B cell (primary cell): ENCODE measurements around the gene CFTR. TPM values are rescaled to one million over a fixed set of nuclear protein-coding genes. Genes with fewer than 3 reads are reported as not detected.

Source experiments
- ATAC-seq: fragments of 200-7000 bp; cut with Tn5 transposase; one replicate; pipeline ENCODE4 v1.10.0; 2021; ENCODE audit warnings: low read depth, mild to moderate bottlenecking, moderate number of reproducible peaks, moderate library complexity
- CTCF ChIA-PET: fragments of 350-600 bp; sonication (Branson Sonifier 250); formaldehyde crosslinking; loops from one replicate; lab custom pipeline; 2021; ENCODE audit warnings: antibody characterized with exemption, inconsistent platforms; lab: Charles Lee
- POLR2A ChIA-PET: fragments of 350-600 bp; sonication (Branson Sonifier 250); formaldehyde crosslinking; loops from one replicate; lab custom pipeline; 2021; ENCODE audit warnings: antibody characterized with exemption; lab: Charles Lee
- DNase-seq: peaks from one replicate; pipeline ENCODE4 v3.0.0; 2013
- H2AFZ ChIP-seq: 2 replicates; pipeline ENCODE4 v1.6.1; 2012; ENCODE audit warnings: mild to moderate bottlenecking, low read depth, low read length; ENCODE audit not compliant: insufficient read depth, poor library complexity, severe bottlenecking
- H3K27ac ChIP-seq, 2 donors: 1 replicate in 1 of 2; 2 replicates in 1 of 2; pipeline ENCODE4 v1.5.1; 2012 to 2013; ENCODE audit warnings: low read length in 2 of 2, mild to moderate bottlenecking in 2 of 2, moderate library complexity in 1 of 2
- H3K27me3 ChIP-seq, 4 experiments: fragments of 200-600 bp in 1 of 4; sonication (generic) in 1 of 4; replicated peaks in 1 of 4; 1 replicate in 2 of 4; 2 replicates in 2 of 4; pipeline versions ENCODE4 v1.6.1 to v1.7.0; 2013 to 2016; ENCODE audit warnings: low read length in 3 of 4, mild to moderate bottlenecking in 2 of 4, mixed read lengths in 1 of 4, moderate library complexity in 1 of 4; ENCODE audit not compliant: insufficient read depth in 4 of 4, control insufficient read depth in 3 of 4; ENCODE audit errors: control extremely low read depth in 1 of 4
- H3K36me3 ChIP-seq, 2 experiments: replicated peaks in 1 of 2; 1 replicate in 1 of 2; 2 replicates in 1 of 2; pipeline versions ENCODE4 v1.6.1 to v1.7.1; 2013; ENCODE audit warnings: low read length in 1 of 2; ENCODE audit not compliant: insufficient read depth in 2 of 2, control insufficient read depth in 1 of 2; ENCODE audit errors: control extremely low read depth in 1 of 2, extremely low read depth in 1 of 2
- H3K4me1 ChIP-seq, 2 donors: fragments of 200-600 bp in 1 of 2; sonication (generic) in 1 of 2; 1 replicate in 1 of 2; 2 replicates in 1 of 2; pipeline versions ENCODE4 v1.5.1 to v1.6.1; 2013 to 2017; ENCODE audit warnings: low read length in 2 of 2; ENCODE audit not compliant: control insufficient read depth in 2 of 2, insufficient read depth in 2 of 2
- H3K4me2 ChIP-seq: replicated peaks from 2 replicates; pipeline ENCODE3; 2012; ENCODE audit warnings: mild to moderate bottlenecking, low read depth, low read length; ENCODE audit not compliant: poor library complexity, severe bottlenecking
- H3K4me3 ChIP-seq, 5 experiments: fragments of 200-600 bp in 1 of 5; sonication (generic) in 1 of 5; 1 replicate in 3 of 5; 2 replicates in 2 of 5; pipeline versions ENCODE4 v1.5.1 to v1.7.0; 2011 to 2016; ENCODE audit warnings: low read length in 4 of 5, mild to moderate bottlenecking in 4 of 5, low read depth in 2 of 5, control low read depth in 1 of 5, moderate library complexity in 1 of 5; ENCODE audit not compliant: insufficient read depth in 1 of 5; ENCODE audit errors: control extremely low read depth in 1 of 5, extremely low read depth in 1 of 5
- H3K79me2 ChIP-seq: fragments of 200-600 bp; sonication (generic); one replicate; pipeline ENCODE4 v1.6.0; 2016; ENCODE audit warnings: low read length; ENCODE audit not compliant: control insufficient read depth, insufficient read depth
- H3K9ac ChIP-seq: fragments of 200-600 bp; sonication (generic); 2 replicates; pipeline ENCODE4 v1.6.1; 2017; ENCODE audit warnings: mild to moderate bottlenecking, low read length, moderate library complexity
- H3K9me3 ChIP-seq, 3 donors: one replicate each; pipeline versions ENCODE4 v1.6.1 to v1.7.1; 2013; ENCODE audit warnings: low read length in 2 of 3; ENCODE audit not compliant: control insufficient read depth in 2 of 3, insufficient read depth in 1 of 3; ENCODE audit errors: control extremely low read depth in 1 of 3
- H4K20me1 ChIP-seq: 2 replicates; pipeline ENCODE4 v1.6.0; 2012; ENCODE audit warnings: mild to moderate bottlenecking, low read length; ENCODE audit not compliant: insufficient read depth, control insufficient read depth, poor library complexity, severe bottlenecking
- H3K27ac Mint-ChIP-seq: one replicate; pipeline ENCODE4 v1.8.0; 2021; ENCODE audit warnings: mixed read lengths
- H3K27me3 Mint-ChIP-seq: one replicate; pipeline ENCODE4 v1.8.0; 2021; ENCODE audit warnings: mixed read lengths
- H3K4me1 Mint-ChIP-seq: one replicate; pipeline ENCODE4 v1.8.0; 2021; ENCODE audit warnings: mixed read lengths
- H3K4me3 Mint-ChIP-seq: one replicate; pipeline ENCODE4 v1.8.0; 2021; ENCODE audit warnings: mixed read lengths
- H3K9me3 Mint-ChIP-seq: one replicate; pipeline ENCODE4 v1.8.0; 2022; ENCODE audit warnings: mixed read lengths; ENCODE audit not compliant: insufficient read depth
- EZH2 ChIP-seq: IDR thresholded peaks from 2 replicates; pipeline ENCODE4 v1.6.1; 2012; ENCODE audit warnings: borderline replicate concordance, low read depth, mild to moderate bottlenecking, moderate library complexity, low read length; ENCODE audit not compliant: insufficient read depth, poor library complexity, severe bottlenecking
- WGBS: methylation state at CpG from one replicate; pipeline ENCODE4 v1.1.5; 2013; ENCODE audit warnings: missing lambda C conversion rate; ENCODE audit not compliant: insufficient coverage; 5-methylcytosine and 5-hydroxymethylcytosine counted together
- intact Hi-C: fragments of 100-400 bp; cut with micrococcal nuclease; formaldehyde crosslinking; loops from one replicate; pipeline ENCODE4 v1.10.0; 2022
- polyA plus RNA-seq: library from polyadenylated mRNA; depleted of rRNA; stranded (reverse); fragments of >200 nt; gene quantifications from 2 replicates; pipeline ENCODE4 v1.2.3, GENCODE V29; 2012
- total RNA-seq, 2 donors: library from RNA; stranded (reverse); fragments of 120-200 nt in 1 of 2; gene quantifications; 1 replicate in 1 of 2; 2 replicates in 1 of 2; pipeline versions ENCODE4 v1.2.3 to v1.2.4, GENCODE V29; 2013 to 2022
- TF ChIP-seq, protein P1 (sequence below): fragments of 200-600 bp; IDR thresholded peaks from one replicate; pipeline ENCODE4 v1.8.0; 2022; ENCODE audit warnings: antibody characterized with exemption, mild to moderate bottlenecking

CFTR gene
- total and polyA plus RNA-seq, 2 donors (not counting 1 experiment from before 2014, with no cell fraction given): not detected

DNA sequence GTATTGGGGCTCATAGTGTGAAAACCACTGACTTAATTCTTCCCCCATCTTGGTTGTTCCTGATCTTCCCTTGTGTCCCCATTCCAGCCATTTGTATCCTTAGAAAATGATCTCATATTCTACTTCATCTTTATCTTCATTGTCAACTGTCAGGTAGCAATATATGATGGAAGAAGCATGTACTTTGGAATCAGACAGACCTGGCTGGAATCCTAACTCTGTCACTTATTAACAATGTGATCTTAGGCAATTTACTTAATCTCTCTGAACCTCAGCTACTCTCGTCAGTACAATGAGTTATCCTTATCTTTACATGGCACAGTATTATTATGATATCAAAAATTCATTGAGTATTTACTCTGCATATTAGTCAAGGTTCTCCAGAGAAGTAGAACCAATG is 10.1 kb downstream of the CFTR start:
- no peak overlapping the region for H3K4me3 Mint-ChIP-seq
- no peaks in the 10 kb centered on the region for H3K9me3 Mint-ChIP-seq
- no peaks in the 10 kb centered on the region for H3K36me3 ChIP-seq
- CTCF ChIA-PET: no interaction called here
- H3K4me1 ChIP-seq: no peaks in the 10 kb centered on the region
- no peaks in the 10 kb centered on the region for H3K79me2 ChIP-seq
- H3K4me1 Mint-ChIP-seq: no peaks in the 10 kb centered on the region
- TF ChIP-seq, protein P1, sequence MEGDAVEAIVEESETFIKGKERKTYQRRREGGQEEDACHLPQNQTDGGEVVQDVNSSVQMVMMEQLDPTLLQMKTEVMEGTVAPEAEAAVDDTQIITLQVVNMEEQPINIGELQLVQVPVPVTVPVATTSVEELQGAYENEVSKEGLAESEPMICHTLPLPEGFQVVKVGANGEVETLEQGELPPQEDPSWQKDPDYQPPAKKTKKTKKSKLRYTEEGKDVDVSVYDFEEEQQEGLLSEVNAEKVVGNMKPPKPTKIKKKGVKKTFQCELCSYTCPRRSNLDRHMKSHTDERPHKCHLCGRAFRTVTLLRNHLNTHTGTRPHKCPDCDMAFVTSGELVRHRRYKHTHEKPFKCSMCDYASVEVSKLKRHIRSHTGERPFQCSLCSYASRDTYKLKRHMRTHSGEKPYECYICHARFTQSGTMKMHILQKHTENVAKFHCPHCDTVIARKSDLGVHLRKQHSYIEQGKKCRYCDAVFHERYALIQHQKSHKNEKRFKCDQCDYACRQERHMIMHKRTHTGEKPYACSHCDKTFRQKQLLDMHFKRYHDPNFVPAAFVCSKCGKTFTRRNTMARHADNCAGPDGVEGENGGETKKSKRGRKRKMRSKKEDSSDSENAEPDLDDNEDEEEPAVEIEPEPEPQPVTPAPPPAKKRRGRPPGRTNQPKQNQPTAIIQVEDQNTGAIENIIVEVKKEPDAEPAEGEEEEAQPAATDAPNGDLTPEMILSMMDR: no peak
- no peak for TF ChIP-seq EZH2
- no peak overlapping the region for H3K27ac ChIP-seq
- ATAC-seq (no peak), DNase-seq (no peak)
- no peaks in the 10 kb centered on the region for H3K27me3 Mint-ChIP-seq
- no peak overlapping the region for H3K27ac Mint-ChIP-seq
- WGBS: no CpG with 5 or more reads among the region's 1 CpG
- H3K9ac ChIP-seq: no peak overlapping the region
- no peak overlapping the region for H3K4me3 ChIP-seq
- H3K9me3 ChIP-seq: no peaks in the 10 kb centered on the region
- H3K4me2 ChIP-seq: no peak overlapping the region
- POLR2A ChIA-PET: no interaction called here
- H3K27me3 ChIP-seq: no peaks in the 10 kb centered on the region
- H2AFZ ChIP-seq: no peak overlapping the region
- H4K20me1 ChIP-seq: no peaks in the 10 kb centered on the region
- intact Hi-C loops: no loop called here

DNA sequence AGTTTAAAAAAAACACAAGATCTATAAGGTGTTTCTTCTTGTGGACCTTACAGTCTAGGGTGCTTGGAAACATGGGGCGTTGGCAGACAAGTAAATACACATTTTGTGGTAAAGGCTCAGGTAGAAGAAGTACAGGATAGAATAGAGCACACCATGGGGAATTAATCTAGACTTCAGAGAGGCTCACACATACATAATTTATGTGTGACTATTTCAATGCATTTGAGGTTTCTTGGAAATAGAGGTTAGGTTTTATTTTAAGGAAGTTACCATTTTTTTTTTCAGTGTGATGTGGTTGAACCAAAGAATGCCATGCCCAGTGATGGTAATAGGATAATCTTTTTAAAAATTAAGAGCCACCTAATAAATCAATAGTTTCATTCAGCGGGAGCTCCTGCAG is 12.8 kb downstream of the CFTR start:
- ChIA-PET POLR2A (no interaction called here), CTCF (no interaction called here)
- WGBS: no CpG with 5 or more reads among the region's 2 CpGs

More for the DNA sequence above, 12.8 kb downstream of the CFTR start:
- no peak overlapping the region for H3K27ac Mint-ChIP-seq
- no peaks in the 10 kb centered on the region for H3K9me3 Mint-ChIP-seq
- intact Hi-C loops: no loop called here
- Histone ChIP-seq H2AFZ (no peak overlapping the region), H3K9me3 (no peaks in the 10 kb centered on the region), H3K4me3 (no peak overlapping the region), H3K9ac (no peak overlapping the region), H3K36me3 (no peaks in the 10 kb centered on the region), H3K27ac (no peak overlapping the region), H3K4me2 (no peak overlapping the region), H3K79me2 (no peaks in the 10 kb centered on the region), H3K4me1 (no peaks in the 10 kb centered on the region), H4K20me1 (no peaks in the 10 kb centered on the region), H3K27me3 (no peaks in the 10 kb centered on the region)
- no peaks in the 10 kb centered on the region for H3K27me3 Mint-ChIP-seq
- DNase-seq (no peak), ATAC-seq (no peak)
- no peak overlapping the region for H3K4me3 Mint-ChIP-seq
- TF ChIP-seq, protein P1: no peak
- TF ChIP-seq EZH2: no peak
- no peaks in the 10 kb centered on the region for H3K4me1 Mint-ChIP-seq
